Brain microvascular endothelial cell (primary cell): Measurements from ENCODE around the gene HAPLN2.

Experiments used
- DNase-seq: peaks from one replicate; pipeline ENCODE4 v3.0.0-alpha.2; 2020
- H3K27ac ChIP-seq: fragments of 250-450 bp; sonication (Bioruptor Pico); 2 replicates; pipeline ENCODE4 v1.5.1; 2020; ENCODE audit warnings: mild to moderate bottlenecking, moderate library complexity
- H3K27me3 ChIP-seq: fragments of 250-450 bp; sonication (Bioruptor Pico); replicated peaks from 2 replicates; pipeline ENCODE4 v1.5.1; 2020; ENCODE audit warnings: mild to moderate bottlenecking
- H3K36me3 ChIP-seq: fragments of 250-450 bp; sonication (Bioruptor Pico); replicated peaks from 2 replicates; pipeline ENCODE4 v1.5.1; 2020; ENCODE audit warnings: mild to moderate bottlenecking
- H3K4me3 ChIP-seq: 2 replicates; pipeline ENCODE4 v1.5.1; 2011; ENCODE audit warnings: low read depth, mild to moderate bottlenecking, control low read depth, low read length, moderate library complexity
- in situ Hi-C: cut with HindIII; loops from 2 replicates; pipeline ENCODE4 v1.10.0; 2017; ENCODE audit warnings: low sequenced_read_pairs, low pct_ligation_motif_present
- TF ChIP-seq, protein P1 (sequence below): IDR thresholded peaks from 2 replicates; pipeline ENCODE4 v1.5.1; 2011; ENCODE audit warnings: low read depth, mild to moderate bottlenecking, moderate library complexity, low read length, control low read depth, inconsistent platforms; ENCODE audit errors: missing control alignments

The HAPLN2 gene

DNA sequence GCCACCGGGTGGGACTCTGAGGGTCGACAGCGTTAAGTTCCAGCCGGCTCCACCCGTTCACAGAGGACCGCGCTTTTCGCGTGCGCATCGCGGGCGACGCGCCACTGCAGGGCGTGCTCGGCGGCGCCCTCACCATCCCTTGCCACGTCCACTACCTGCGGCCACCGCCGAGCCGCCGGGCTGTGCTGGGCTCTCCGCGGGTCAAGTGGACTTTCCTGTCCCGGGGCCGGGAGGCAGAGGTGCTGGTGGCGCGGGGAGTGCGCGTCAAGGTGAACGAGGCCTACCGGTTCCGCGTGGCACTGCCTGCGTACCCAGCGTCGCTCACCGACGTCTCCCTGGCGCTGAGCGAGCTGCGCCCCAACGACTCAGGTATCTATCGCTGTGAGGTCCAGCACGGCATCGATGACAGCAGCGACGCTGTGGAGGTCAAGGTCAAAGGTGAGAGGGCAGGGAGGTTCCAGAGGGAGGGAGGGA, 27.6 kb downstream of the HAPLN2 start:
- H3K4me3 ChIP-seq: no peak overlapping the region
- in situ Hi-C loops: no loop called here
- no peaks in the 10 kb centered on the region for H3K36me3 ChIP-seq
- no peak for DNase-seq
- H3K27ac ChIP-seq: no peak overlapping the region
- TF ChIP-seq, protein P1, sequence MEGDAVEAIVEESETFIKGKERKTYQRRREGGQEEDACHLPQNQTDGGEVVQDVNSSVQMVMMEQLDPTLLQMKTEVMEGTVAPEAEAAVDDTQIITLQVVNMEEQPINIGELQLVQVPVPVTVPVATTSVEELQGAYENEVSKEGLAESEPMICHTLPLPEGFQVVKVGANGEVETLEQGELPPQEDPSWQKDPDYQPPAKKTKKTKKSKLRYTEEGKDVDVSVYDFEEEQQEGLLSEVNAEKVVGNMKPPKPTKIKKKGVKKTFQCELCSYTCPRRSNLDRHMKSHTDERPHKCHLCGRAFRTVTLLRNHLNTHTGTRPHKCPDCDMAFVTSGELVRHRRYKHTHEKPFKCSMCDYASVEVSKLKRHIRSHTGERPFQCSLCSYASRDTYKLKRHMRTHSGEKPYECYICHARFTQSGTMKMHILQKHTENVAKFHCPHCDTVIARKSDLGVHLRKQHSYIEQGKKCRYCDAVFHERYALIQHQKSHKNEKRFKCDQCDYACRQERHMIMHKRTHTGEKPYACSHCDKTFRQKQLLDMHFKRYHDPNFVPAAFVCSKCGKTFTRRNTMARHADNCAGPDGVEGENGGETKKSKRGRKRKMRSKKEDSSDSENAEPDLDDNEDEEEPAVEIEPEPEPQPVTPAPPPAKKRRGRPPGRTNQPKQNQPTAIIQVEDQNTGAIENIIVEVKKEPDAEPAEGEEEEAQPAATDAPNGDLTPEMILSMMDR: no peak
- peaks cover 70% of the 10 kb centered on the region for H3K27me3 ChIP-seq

DNA sequence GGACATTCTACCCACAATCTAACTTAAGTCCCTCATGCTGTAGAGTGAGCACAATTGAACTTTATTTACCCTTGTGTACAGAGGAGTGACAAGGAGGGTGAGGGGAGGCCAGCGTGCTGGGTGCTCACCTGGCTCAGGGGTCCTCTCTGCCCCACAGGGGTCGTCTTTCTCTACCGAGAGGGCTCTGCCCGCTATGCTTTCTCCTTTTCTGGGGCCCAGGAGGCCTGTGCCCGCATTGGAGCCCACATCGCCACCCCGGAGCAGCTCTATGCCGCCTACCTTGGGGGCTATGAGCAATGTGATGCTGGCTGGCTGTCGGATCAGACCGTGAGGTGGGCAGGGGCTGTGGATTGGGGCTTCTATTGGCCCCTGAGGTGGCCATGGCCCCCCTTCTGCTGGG, 28.1 kb downstream of the HAPLN2 start:
- DNase-seq: no peak
- in situ Hi-C loops: no loop called here
- H3K27ac ChIP-seq: no peak overlapping the region
- peaks cover 66% of the 10 kb centered on the region for H3K27me3 ChIP-seq
- H3K4me3 ChIP-seq: no peak overlapping the region
- H3K36me3 ChIP-seq: no peaks in the 10 kb centered on the region
- TF ChIP-seq, protein P1: no peak

DNA sequence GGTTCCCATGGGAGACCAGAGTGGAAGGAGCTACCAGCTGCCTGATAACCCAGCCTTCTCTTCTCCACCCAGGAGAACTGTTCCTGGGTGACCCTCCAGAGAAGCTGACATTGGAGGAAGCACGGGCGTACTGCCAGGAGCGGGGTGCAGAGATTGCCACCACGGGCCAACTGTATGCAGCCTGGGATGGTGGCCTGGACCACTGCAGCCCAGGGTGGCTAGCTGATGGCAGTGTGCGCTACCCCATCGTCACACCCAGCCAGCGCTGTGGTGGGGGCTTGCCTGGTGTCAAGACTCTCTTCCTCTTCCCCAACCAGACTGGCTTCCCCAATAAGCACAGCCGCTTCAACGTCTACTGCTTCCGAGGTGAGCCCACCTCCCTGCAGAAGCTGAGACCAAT, 29.3 kb downstream of the HAPLN2 start:
- no peak for DNase-seq
- Histone ChIP-seq H3K27me3 (peaks cover 55% of the 10 kb centered on the region), H3K36me3 (no peaks in the 10 kb centered on the region), H3K27ac (no peak overlapping the region), H3K4me3 (no peak overlapping the region)
- TF ChIP-seq, protein P1: no peak
- in situ Hi-C loops: no loop called here

DNA sequence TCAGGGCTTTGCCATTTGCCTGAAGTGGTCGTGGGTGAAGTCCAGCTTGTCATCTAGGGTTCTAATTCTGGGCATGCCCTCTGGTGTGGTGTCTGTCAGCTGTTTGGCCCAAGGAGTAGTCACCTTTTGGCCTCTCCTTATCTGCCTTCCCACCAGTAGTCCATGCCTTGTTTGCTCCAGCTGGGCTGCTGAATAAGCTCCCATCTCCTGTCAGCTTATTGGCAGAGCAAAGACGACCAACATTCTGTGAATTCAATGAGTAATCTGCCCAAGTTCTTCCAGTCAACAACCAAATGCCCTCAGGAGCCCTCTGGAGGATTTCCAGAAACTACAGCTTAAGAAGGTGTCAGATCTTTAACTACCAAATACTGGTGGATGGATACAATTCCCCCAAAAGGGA, 29.7 kb downstream of the HAPLN2 start:
- H3K27ac ChIP-seq: no peak overlapping the region
- no peaks in the 10 kb centered on the region for H3K36me3 ChIP-seq
- in situ Hi-C loops: no loop called here
- no peak overlapping the region for H3K4me3 ChIP-seq
- TF ChIP-seq, protein P1: no peak
- no peak for DNase-seq
- peaks cover 50% of the 10 kb centered on the region for H3K27me3 ChIP-seq

DNA sequence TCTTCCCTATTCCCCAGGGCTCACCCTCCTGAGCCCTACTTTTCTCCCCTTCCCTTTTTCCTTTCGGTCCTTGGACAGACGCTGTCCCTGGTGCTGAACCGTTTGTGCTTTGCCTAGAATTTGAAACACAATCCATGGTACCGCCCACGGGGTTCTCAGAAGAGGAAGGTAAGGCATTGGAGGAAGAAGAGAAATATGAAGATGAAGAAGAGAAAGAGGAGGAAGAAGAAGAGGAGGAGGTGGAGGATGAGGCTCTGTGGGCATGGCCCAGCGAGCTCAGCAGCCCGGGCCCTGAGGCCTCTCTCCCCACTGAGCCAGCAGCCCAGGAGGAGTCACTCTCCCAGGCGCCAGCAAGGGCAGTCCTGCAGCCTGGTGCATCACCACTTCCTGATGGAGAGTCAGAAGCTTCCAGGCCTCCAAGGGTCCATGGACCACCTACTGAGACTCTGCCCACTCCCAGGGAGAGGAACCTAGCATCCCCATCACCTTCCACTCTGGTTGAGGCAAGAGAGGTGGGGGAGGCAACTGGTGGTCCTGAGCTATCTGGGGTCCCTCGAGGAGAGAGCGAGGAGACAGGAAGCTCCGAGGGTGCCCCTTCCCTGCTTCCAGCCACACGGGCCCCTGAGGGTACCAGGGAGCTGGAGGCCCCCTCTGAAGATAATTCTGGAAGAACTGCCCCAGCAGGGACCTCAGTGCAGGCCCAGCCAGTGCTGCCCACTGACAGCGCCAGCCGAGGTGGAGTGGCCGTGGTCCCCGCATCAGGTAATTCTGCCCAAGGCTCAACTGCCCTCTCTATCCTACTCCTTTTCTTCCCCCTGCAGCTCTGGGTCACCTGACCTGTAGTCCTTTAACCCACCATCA, 33.1 kb downstream of the HAPLN2 start:
- no peak for DNase-seq
- in situ Hi-C loops: no loop called here
- TF ChIP-seq, protein P1: no peak
- Histone ChIP-seq H3K27ac (no peak overlapping the region), H3K4me3 (no peak overlapping the region), H3K27me3 (peaks cover 27% of the 10 kb centered on the region), H3K36me3 (no peaks in the 10 kb centered on the region)
